ENCODE data around the gene MEPCE.

GRCh38 chr7:100428967-100429636, 529 bp upstream of the MEPCE start:
- TF ChIP-seq, protein P1, sequence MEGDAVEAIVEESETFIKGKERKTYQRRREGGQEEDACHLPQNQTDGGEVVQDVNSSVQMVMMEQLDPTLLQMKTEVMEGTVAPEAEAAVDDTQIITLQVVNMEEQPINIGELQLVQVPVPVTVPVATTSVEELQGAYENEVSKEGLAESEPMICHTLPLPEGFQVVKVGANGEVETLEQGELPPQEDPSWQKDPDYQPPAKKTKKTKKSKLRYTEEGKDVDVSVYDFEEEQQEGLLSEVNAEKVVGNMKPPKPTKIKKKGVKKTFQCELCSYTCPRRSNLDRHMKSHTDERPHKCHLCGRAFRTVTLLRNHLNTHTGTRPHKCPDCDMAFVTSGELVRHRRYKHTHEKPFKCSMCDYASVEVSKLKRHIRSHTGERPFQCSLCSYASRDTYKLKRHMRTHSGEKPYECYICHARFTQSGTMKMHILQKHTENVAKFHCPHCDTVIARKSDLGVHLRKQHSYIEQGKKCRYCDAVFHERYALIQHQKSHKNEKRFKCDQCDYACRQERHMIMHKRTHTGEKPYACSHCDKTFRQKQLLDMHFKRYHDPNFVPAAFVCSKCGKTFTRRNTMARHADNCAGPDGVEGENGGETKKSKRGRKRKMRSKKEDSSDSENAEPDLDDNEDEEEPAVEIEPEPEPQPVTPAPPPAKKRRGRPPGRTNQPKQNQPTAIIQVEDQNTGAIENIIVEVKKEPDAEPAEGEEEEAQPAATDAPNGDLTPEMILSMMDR (IDR thresholded peaks at IDR 0.05; ENCODE audit: low read length), result no peak
- TF ChIP-seq EZH2 (optimal IDR thresholded peaks at IDR 0.05; ENCODE audit: low read depth, low read length), result no peak
